ENCODE results near the gene MYLK. TPM values are rescaled to one million over a fixed set of nuclear protein-coding genes. Genes with fewer than 3 reads are reported as not detected.

Gene MYLK
- polyA plus RNA-seq, 5 donors, result 332 to 513 (median 397) TPM

- no peak for DNase-seq
Observed at GRCh38 chr3:123795471-123796251, 88.5 kb downstream of the MYLK start.

DNA sequence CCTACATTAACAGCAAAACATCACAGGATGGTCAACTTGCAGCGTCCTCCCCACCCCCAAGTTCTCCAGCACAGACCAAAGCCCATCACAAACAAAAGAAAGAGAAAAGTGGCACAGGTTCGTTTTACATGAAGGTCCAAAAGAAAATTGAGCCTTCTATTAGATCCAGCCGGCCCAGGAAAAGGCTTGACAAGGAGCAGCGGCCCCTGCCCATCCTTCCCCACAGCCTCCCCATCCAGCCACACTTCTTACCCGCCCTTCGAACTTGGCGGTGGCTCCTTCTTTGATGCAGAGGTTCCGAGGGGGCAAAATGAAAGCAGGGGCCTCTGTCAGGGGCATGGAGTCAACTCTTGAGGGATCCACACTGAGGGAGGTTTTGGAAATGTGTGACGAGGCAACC is 90.7 kb downstream of the MYLK start:
- DNase-seq, result no peak

- DNase-seq, result no peak
Observed at GRCh38 chr3:123792473-123793201, 91.5 kb downstream of the MYLK start.

GRCh38 chr3:123791898-123792297 is 92.2 kb downstream of the MYLK start:
- no peak for DNase-seq

DNA sequence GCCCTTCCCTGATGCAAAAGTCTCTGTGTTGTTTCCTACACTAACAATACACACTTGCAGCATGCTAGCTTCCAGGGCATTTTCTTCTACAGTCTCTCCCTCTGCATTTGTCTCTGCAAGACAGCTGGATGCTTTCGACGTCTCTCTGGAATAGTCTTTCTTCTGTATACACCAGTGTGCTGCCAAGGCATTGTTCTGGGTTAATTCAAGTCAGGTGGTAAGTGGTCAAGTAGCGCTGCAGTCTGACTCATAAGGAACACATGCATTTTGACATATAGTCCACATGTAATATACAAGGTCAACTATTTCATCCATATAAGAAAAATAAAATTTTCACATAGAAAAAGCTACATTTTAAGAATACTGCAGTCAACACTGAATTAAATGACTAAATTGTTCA is 92.7 kb downstream of the MYLK start:
- no peak for DNase-seq

DNA sequence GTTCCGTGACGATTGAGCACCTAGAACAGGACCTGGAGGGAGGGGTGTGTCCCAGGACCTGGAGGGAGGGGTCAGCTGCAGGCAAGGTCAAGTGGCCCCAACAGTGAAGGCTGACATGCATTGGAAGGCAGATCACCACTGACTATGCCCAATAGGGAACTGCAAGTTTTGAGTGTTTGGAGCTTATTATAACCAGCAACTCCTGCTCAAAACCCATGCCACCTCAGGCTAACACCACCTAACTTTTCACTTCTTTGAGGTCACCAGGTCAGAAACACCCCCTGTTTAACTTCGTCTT is 93.1 kb downstream of the MYLK start:
- DNase-seq, result no peak

- DNase-seq, result no peak
Observed at GRCh38 chr3:123790254-123791072, 93.7 kb downstream of the MYLK start.

- DNase-seq, result no peak
Observed at GRCh38 chr3:123789760-123790159, 94.4 kb downstream of the MYLK start.

- no peak for DNase-seq
Observed at GRCh38 chr3:123789160-123789559, 95.0 kb downstream of the MYLK start.

DNA sequence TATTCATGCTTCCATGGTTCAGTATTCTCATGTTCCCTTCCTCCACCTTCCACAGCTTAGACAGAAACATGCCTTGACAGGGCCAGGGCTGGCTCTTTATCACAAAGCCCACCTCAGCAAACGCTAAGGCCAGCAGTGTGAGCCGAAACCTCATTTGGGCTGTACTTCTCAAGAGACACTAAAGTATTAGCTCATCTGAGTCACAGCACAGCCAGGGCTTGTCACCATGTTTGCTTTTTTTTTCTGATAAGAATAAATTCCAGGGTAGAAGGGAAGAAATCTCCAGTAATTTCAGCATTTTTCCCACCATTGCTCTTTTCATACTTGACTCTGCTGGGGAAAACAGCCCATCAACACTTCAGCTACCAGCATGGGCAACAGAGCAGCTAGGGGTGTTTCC is 95.4 kb downstream of the MYLK start:
- no peak for DNase-seq

- no peak for DNase-seq
Observed at GRCh38 chr3:123787133-123787532, 97.0 kb downstream of the MYLK start.

DNA sequence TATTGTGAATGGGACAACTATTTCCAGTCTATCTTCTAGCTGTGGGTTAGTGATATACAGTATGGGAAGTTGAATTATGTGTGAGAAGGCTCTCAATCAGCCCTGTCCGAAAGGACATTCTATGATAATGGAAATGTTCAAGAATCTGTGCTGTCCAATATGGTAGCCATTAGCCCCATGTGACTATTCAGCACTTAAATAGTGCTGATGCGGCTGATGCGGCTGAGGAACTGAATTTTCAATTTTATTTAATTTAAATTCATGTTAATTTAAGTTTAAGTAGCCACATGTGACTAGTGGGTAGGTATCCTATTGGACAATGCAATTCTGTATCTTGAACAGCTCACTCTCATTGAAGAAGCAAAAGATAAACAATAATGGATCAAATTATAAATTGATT is 98.5 kb downstream of the MYLK start:
- DNase-seq, result no peak

DNA sequence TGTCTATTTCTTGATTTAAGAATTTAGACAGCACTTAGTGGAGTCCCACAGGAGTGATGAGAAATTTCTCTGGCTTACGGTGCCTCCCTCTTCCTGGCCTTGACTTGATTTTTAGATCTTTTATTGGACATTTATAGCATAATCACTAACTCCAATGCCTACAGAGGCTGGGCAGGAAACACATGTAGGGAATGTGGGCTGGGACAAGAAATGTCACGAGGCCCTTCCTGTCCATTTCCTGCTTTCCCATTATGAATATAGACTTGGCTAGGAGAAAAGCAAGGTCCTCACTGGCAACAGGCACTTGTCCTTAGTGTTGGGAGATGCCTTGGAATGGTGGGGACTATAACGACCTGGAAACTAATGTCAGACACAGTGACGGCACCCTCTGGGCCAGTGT is 100.3 kb downstream of the MYLK start:
- DNase-seq, result no peak

DNA sequence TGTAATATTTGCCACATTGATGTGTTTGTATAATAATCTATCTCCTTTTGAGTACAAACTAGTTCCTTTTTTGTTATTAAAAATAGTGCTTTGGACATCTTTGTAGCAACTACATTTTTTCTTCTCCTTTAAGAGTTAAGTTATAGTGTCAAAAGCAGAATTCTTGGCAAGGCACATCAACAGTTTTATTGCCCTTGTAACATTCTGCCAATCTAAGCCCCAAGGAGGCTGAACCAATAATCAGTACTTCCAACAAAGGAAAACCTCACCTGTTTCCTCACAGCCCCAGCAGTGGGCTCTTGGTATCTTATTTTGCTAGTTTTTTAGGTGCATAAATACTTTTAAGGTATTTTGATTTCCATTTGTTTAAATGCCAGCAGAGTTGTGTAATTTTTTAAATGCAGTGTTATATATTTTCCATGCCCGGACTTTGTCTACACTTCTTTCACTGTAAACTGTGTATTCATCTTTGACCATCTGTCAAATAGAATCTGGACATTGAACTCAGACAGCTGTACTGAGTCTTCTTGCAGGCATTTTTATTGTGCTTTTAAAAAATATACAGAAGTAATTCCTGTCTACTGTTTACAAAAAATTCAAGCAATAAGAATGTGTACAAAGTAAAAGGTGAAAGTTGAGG is 101.0 kb downstream of the MYLK start:
- no peak for DNase-seq

GRCh38 chr3:123782488-123782887 is 101.6 kb downstream of the MYLK start:
- no peak for DNase-seq

- no peak for DNase-seq
Observed at GRCh38 chr3:123781571-123782275, 102.4 kb downstream of the MYLK start.

DNA sequence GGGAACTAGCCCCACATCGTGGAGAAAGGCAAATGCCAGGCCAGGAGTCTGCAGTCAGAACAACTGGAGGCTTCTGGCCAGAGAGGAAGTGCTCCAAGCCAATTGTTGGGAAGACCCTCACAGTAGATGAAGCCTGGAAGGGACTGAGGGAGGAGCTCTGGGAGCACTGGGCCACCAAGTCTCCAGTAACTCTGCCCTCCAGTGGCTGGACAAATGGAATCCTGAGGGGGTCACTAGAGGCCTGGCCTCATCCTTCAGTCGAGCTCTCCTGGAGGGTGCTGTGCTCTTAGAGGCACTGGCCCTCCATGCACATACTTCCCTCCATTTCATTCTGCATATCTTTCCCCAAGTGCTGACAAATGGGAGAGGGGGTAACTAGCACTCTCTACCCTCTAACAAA is 103.0 kb downstream of the MYLK start:
- no peak for DNase-seq

DNA sequence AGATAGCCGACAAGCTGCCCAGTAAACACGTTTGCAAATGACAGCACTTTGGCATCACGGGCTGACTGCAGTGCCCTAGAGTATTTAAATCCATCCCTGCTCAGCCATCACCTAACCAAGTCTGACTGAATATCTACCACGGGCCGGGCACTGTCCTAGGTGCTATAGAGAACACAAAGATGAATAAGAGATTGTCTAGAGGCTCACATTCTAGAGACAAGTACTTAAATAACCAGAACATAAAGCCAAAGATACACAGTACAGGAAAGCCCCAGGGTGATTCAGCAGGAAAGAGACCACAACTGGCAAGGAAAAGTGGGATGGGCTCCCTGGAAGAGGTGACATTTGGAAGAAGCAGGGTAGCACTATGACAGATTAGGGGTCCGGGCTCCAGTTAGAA is 103.5 kb downstream of the MYLK start:
- DNase-seq, result no peak

DNA sequence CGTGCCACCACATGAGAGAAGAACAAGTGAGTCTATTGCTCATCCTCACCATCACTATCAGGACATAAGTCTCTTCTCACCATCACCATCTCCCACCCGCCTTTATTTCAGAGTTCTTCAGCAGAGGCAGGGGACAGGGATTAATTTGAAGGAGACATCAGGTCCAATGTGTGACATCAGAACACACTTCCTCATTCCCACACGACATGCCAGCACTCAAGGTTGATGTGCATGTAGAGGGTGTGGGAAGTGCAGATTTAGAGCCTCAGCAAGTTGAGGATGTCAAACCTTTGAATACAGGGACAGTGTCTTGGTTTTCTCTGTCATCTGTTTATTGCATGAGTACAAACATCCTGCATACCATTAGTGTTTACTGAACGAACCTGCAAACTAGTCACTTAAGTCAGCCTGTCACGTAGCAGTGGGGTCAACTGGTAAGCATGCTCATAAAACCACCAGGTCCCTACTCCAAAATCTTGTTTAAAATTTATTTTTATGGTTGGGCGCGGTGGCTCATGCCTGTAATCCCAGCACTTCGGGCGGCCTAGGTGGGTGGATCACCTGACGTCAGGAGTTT is 104.4 kb downstream of the MYLK start:
- DNase-seq, result no peak

DNA sequence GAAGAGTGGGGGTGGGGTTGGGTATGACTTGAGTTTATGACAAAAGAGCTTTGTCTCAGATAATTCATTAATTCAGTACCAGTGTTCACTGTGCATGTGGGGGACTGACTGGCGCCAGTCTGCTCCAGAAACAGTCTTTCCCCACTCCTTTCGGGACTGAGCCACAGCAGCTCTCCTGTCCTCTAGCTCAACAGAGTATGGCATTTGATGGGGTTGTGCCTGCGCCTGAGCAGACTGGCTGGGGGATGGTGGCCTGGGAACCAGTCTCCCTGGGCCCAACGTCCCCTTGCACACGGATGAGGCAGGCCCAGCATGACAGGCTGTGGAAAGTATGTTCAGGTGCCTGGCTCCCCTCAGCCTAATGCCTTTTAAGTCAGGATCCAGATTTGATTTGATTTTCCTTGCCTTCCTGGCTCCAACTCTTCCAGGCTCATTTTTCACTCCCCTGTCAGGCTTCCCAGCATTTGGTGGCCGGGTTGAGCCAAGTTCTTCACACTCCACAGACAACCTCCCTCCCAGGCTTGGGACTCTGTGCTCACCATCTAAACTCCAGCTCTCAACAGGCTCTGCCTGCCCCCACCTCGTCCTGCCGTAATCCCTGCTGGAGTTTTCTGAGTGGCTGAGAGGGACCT is 105.0 kb downstream of the MYLK start:
- no peak for DNase-seq

- DNase-seq, result no peak
Observed at GRCh38 chr3:123778525-123778924, 105.6 kb downstream of the MYLK start.

Data from right lung (tissue), 5 donors.